Hematopoietic multipotent progenitor cell treated with erythropoietin and hydrocortisone succinate and interleukin-3 and kit ligand, for 8 days (in vitro differentiated cells): Measurements from ENCODE around the gene SZT2.
"Not testable (repeated sequence)": the region's sequence is repeated elsewhere in the genome, so short reads cannot be mapped to it uniquely, and the experiment has no call there.

Experiments
- DNase-seq: peaks from one replicate; pipeline ENCODE4 v3.0.0-alpha.2; 2015

Gene SZT2

DNA sequence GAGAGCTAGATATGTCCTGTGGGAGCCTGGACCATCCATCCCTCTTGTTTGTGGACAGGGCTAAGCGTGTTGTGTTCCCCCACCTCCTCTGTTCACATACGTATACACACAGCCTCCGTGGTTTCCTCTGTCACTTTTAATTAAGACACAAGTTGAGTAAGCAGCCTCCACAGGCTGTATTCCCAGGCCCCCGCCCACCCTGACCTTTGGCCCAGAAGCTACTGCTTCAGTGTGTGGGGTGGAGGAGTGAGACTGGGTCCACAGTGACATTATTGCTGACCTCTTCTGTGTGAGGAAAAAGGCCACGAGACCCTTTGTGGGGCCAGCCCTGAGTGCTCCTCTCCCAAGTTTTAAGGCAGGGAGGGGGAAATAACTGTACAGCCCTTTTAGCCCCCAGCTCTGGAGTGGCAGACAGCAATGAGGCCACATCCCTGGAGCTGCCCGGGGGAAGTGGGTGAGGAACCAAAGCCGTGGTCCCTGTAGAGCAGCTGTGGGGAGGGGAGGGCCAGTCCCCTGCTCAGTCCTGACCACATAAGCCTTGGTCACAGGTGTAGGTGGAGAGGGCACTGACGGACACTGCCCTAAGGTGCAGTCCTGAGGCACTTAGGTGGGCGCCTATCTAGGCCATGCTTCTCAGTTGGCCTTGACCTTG, 26.3 kb upstream of the SZT2 start:
- no peak for DNase-seq

DNA sequence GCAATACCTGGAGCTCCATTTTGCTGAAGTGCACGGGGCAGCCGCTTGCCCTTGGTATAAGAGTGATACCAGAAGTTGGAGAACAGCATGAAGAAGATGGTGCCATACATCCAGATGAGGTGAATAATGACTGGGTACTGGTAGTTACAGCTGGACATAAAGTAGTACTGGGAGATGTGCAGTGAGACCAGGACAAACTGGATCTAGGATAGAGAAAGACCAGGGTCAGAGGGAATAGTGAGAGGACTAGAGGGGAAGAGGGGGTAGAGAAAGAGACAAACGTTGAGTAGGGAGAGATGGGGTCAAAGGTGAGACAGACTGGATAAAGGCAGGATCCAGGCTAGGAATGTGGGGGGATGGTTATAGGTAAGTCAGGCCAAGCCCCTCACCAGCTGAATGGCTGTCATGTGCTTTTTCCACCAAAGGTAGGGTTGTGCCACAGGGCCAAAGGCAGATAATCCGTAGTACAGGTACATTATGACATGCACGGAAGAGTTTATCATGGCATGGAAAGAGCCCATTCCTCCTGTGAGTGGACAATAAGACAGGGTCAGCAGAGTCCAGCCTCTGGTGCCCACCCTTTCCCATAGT, 25.7 kb upstream of the SZT2 start:
- DNase-seq, result no peak

DNA sequence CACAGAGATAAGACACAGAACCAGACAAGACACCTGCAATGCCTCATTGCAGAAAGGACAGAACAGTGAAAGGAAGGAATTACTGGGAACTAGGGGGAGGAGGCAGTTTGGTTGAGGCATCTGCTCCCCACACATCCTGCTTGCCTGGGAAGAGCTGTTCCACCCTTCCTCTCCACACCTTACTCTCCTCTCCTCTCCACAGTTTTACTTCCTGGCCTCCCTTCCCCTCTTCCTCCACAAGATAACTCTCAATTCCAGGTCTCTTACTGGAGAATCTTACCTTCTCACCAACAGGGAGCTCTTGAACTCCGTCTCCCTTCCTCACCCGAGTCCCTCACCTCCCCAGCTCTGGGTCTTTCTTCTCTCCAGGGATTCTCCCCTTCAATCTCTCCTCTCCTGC, 24.0 kb upstream of the SZT2 start:
- DNase-seq, result no peak

DNA sequence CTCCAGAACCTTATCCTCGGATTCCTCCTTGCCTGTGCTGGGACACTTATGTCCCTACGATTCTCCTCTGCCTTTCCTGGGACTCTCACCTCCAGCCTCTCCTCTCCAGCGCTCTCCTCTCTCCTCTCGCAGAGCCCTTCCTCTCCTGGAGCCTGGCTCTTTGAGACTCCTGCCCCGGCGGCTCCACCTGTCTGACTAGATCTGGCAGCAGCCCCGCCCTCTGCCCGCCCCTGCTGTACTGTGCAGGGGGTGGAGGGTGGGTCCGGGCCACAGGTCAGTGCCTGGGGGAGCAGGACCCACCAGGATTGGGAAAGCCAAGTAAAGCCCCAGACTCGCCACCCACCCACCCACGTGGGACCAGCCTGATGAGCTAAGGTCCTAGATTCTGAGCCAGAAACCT, 23.5 kb upstream of the SZT2 start:
- no peak for DNase-seq

DNA sequence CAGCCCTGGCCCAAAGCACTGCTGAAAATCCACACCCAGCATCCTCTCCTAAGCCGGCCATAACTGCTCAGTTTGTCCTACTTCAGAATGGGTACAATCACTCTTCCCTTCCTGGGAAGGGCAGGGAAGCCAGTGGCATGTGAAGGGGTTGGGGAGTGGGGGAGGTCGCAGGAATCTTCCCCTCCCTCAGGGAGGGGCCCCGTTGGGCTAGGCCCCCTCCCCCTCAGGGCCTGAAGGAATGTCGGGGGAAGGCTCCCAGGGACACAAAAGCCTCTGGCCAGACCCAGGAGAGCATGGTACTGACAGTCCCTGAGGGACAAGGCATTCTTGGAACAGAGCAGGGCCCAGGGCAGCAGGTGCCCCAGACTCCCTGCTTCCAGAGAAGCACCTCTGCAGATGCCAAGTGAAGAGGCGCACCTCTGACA, 23.1 kb upstream of the SZT2 start:
- no peak for DNase-seq

DNA sequence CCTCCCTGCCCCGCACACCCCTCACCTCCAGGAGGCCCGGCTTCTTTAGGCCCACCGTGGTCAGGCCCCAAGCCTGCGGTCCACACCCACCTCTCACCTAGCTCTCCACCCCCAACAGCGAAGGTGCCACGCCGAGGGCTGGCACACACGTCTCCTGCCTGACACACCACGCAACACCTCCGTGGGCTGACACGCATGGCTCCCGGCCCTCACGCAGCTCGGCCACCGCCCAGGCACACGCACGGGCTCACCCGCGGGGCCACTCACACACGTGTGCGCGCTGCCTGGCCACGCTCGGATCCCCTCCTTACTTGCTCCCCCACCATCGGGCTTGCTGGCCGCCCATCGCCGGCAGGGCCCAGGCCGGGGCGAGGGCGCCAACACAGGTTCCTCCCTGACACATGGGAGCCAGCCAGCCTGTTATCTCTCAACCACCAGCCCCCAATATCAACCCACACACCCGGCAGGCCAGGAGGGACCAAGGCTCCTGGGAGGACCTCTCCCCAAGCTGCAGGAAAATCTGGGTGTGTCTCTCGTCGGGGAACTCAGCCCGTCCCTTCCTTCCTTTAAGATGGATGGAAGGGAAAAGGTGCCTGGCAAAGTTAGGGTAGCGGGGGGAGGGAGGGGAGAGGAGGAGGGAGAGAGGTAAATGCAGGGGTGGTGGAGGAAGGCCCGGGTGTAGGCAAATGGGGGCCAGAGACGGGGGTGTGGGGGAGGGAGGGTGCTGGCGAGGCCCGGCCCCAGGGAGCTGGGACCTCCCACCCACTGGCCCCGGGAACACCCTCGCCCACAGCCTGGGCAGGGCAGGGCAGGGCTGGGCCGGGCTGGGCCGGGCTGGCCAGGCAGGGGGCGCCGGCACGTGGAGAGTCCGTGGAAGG, 22.4 kb upstream of the SZT2 start:
- DNase-seq, result peak; percentile 95

DNA sequence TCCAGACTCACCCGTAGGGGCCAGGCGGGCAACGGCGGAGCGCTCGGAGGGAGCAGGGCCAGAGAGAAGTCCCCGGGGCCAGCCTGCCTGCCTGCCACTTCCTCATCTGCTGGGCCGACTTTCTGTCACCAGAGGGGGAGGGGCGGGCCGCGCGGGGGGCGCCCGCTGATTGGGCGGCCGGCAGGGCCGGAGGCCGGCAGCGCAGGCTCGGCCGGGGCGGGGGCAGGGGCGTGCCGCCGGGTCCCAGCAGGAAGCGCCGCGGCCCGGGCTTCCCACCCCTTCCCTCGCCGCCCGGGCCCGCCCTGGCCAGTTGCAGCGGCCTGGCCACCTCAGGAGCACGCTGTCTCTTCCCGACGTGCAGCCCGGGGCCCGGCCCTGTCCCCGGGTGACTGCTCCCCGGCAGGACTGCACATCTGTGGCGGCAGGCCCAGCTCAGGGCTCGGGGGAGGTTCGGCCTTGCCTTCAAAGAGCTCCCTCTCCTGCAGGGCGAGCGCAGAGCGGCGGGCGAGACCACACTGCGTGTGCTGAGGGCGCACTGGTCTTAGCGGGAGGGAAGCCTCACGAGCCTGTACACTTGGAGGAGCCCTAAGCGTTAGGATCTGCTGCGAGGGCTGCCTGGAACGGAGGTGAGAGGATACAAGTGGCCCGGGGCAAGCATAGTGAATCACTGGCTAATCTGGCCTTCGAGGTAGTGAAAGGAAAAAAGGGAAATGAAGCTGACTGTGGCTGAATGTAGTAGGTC, 21.6 kb upstream of the SZT2 start, which contains the start of gene ELOVL1:
ELOVL1 (minus strand) TSS at position 108 of the 742 bp plus-strand sequence. CDS start 2,402 bp downstream, outside the sequence.
- peak; percentile 87 for DNase-seq

DNA sequence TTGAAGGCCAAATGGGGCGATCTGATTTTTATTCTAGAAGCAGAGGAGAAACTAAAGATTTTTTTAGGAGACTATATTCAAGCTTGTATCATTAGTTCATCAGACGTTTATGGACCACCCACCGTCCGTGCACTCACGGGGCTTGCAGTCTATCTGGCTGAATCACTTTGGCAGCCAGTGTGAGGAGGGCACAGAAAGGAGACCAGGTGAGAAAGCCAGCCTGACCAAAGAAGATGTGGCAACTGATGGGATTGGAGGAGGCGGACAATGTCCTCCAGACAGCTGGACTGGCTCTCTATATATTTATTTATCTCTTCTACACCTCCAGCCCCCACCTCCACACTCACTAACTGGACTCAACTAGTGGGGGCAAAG, 21.1 kb upstream of the SZT2 start:
- no peak for DNase-seq

DNA sequence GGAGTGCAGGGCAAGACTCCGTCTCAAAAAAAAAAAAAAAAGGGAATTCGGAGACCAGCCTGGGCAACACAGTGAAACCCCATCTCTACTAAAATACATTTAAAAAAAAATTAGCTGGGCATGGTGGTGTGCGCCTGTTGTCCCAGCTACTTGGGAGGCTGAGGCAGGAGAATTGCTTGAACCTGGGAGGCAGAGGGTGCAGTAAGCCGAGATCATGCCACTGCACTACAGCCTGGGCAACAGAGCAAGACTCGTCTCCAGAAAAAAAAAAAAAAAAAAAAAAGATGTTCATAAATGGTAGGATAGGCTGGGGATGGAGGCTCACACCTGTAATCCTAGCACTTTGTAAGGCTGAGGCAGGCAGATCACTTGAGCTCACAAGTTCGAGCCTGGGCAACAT, 19.9 kb upstream of the SZT2 start:
- DNase-seq, result not testable (repeated sequence)

DNA sequence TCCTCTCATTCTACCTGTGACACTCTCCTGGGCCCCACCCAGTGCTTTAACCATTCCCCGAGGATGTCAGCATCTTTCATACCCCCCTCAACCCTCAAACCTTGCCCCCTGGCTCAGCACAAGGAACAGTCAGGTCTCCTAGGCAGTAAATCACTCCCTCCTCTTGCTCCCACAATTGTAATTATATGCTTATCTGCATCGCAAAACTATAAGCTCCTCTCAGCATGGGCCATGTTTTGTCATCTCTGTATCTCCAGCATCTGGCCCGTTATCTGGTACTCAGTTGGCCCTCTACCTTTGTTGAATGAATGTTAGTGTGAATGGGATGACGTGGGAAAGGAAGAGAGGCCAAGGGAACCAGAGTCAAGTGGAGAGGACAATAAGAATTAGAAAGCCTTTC, 19.1 kb upstream of the SZT2 start:
- no peak for DNase-seq

DNA sequence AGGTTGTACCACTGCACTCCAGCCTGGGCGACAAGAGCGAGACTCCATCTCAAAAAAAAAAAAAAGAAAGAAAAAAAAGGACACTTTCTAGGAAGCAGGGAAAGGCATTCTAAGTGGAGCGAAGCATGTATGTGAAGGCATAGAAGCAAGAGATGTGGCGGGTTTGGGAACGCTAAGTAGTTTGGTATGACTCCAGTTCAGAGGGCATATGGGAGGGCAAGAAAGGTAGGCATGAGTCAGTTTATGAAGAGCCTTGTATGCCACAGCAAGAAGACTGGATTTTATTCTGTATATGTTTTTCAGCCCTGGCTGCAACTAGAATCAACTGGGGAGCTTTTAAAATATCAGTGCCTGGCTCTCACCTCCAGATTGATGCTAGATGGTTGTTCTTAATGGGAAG, 17.5 kb upstream of the SZT2 start:
- DNase-seq, result no peak

DNA sequence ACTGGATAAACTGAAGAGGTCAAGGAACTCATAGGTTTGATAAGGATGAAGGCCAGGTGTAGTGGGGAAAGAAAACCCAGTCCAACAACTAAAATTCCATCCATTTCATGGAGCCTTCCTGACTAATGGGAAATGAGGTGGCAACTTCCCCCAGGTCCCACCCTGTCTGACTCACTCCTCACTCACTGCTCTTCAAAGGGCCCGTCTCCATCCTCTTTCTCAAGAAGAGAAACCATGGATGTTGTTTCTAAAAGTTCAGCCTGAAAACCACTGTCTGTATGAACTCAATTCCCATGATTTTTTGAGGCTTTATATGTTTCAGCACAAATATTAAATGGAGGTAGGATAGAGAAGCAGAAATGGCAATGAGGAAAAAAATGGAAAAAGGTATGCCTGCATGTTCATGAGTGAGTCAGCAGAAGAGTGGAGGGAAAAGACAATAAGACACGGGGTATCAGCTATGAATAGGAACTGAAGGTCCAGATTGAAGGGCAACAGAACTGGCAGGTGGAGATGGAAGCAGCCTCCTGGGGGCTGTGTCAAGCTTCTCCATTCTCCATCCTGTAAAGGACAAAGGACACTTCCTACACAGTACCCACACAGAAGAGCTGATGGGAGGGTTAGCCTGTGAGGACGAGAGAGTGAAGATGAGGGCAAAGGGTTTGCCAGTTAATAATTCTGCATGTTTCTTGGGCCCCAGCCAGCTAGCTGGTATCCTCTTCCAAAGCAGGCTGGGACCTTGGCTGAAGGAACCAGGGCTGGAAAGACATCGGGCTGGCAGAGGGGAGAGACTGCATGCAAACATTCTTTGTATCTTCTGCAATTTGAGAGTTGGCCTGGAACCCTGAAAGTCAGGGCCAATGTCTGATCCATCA, 16.4 kb upstream of the SZT2 start:
- DNase-seq, result no peak

DNA sequence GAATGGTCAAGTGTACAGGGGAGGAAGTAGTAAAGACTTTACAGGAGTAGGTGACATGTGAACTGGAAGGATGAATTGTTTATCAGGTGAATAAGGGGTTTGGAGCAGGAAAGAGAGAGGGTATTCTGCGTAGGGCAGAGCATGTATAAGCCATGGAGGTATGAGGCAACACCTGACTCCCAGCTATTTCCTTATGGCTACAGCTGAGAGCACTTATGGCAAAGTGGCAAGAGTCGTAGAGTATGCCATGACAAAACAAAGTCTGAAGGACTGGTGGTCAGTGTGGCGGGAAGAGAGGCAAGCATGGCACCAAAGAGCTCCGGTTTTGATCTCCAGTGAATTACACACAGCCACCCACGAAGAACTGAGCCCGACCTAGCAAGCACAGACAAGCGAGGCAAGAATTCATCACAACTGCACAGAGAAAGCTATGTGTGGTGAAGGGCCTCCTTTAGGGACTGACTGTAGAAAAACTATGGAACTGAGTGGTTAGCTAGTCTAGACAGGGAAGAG, 12.9 kb upstream of the SZT2 start:
- DNase-seq, result no peak

DNA sequence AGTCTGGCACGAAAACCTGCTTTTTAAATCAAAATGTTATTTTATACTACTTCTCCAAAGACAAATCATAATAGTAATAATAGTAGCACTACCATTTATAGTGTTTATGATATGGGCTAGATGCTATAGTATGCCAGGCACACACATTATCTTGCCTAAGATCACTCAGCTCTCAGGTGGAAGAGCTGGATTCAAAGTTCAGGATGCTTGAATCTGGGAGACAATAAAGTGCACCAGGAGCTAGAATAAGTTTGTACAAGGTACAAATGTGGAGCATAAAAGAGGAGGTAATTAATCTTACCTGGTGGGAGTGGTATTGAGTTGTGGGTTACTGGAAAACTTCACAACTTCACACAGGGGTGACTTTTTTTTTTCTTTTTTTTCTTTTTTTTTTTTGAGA, 11.9 kb upstream of the SZT2 start:
- no peak for DNase-seq

DNA sequence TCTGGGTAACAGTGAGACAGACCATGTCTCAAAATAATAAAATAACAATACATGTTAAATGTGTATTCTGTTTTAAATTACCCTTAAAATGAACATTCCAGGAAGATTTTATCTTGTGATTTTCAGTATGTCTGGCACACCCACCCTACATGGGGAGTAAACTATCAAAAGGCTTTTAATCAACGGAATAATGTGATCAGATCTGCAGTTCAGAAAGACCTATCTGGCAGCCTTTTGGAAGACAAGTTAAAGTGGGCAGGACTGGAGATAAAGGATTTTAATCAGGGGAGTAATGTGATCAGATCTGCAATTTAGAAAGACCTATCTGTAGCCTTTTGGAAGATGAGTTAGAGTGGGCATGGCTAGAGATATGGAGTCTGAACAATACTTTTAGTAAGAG, 10.2 kb upstream of the SZT2 start:
- no peak for DNase-seq

DNA sequence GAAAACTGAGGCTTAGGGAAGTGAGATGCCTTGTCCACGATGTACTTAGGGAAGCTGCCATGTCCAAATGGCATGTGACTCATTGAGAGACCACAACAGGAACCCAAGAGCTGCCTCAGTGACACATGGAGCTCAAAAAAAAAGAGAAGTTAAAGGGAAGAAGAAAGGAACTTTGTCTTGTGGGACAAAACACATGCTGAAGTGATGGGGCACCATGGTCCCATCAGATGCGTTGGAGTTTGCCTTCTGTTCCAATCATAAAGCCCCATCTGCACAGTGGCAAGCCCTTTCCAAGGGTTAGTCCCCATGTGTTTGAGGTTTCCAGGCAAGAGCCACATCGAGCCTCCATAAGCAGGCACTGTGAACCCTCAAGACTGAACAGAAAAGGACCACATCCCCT, 8.1 kb upstream of the SZT2 start:
- DNase-seq, result no peak

DNA sequence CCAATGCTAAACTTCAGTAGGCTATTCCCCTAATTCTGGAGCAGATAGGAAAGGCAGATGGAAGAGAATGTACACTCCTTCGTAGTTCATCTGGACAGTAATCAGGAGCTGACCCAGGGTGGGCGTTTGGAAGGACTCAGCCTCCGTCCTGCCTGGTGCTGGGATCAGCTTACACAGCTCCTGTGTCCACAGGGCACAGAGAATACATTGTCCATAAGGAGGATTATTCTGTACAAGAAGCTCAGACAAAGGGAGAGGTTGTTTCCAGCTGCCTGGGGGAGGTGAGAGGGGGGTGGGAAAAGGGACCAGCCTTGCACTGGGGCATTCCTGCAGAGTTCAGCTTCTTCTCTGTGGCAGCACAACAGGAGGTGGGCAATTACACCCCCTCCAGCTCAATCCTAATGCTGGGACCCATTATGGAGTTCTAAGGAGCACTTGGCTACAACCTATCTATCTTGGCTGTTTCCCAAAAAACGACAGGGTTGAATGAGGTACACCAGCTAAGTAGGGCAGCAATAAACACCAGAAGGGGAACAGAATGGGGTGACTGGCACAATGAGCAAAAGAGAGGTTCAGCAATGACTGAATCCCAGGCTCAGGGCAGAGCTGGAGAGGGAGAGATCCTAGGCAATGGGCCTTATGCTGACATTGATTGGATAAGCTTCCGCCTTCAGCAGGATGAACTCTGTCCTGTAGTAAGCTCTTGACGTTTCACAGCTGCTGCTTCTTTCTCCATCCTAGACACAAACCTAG, 7.5 kb upstream of the SZT2 start:
- DNase-seq, result no peak

DNA sequence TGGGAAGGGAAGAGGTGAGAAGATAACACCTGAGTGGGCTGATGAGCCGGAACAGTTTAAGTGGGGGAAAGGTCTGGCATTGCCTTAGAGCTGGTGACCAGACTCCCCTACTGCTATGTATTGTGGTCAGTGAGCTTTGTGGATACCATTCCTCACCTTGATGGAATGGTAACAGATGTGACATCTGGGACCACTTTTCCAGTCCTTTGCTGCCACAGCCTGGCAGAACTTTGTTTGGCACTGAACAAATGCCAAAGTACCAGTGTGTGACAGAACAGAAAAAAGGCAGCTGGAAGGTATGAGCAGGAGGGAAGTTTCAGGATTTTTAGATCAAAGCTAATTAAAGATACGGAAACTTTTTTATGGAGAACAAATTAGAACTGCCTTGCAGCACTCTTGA, 6.2 kb upstream of the SZT2 start:
- no peak for DNase-seq

DNA sequence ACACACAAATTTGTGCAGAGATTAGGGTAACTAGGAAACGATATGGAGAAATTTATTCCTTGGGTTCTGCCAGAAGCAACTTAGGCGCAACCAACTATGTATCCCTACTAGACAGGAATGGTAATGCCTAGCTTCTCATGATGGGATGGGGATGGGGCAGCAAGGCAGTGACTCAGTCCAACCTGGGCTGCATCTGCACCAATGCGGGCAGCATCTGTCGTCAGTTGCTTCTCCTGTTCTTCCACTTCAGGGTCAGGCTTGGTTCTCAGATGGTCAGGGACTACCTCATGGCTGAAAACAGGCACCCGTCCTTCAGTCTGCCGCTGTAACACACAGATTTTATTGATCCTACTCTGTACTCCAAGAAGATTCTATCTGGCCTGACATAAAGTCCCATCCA, 3.0 kb upstream of the SZT2 start:
- DNase-seq, result no peak

DNA sequence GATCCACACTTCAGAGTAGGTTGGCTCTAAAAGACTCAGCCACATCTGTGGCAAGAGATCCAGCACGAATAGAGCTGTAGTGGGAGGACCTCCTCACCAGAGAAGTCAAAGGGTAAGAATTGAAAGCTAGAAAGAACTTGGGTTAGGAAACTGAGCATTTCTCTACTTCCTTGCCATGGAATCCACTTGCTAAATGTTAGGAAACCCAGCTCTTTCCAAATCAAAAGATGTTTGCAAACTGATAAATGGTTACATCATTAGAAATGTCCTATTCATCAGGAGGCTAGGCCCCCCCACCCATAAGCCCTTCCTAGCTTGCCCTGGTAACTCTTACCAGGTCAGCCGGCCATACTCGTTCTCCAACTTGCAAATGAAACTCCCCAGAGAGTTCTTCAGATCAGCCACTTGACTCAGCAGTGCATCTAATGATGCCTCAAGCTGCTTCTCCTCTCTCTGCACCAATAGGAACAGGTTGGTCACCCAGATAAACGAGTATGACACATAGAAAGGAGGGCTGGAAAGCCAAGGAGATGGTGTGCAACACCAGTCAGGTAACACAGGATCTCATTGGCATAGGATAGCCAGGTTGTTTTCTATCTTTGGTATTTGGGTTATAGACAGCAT, 1.6 kb upstream of the SZT2 start:
- no peak for DNase-seq

DNA sequence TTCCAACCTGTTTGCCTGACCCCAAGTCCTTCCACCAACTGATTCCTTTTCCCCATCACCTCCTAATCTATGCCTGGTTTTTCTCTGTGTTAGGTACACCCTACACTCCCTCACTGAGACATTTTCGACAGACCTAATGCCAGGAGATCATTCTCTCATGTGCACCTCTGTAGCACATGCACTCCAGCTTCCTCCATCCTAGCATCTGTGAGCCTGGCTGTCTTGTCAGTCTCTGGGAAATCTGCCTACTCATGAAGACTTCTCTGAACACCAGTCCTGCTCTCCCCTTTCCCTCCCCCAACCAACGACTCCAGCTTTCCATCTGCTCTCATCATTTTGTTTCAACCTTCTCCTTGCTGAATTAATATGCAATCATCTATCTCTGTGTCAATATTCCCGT, 1.1 kb upstream of the SZT2 start:
- no peak for DNase-seq
